Measurements from ENCODE around the gene CACFD1.

GRCh38 chr9:133489253-133490190 lies 29.7 kb downstream of the CACFD1 start:
- TF ChIP-seq CTCF (IDR thresholded peaks at IDR 0.05) (no peak), POLR2A (IDR thresholded peaks at IDR 0.05) (no peak)

Data from uterus (tissue), 2 donors.